ENCODE measurements around the gene EFCAB5. TPM values are rescaled to one million over a fixed set of nuclear protein-coding genes. Genes with fewer than 3 reads are reported as not detected.
"Not testable (repeated sequence)": the region's sequence is repeated elsewhere in the genome, so short reads cannot be mapped to it uniquely, and the experiment has no call there.

EFCAB5 gene
- total and polyA plus RNA-seq, 2 of the 8 experiments (the other 6 are each of a cell fraction or from before 2014, with no cell fraction given) = 0.05 to 0.34 TPM

GRCh38 chr17:29892201-29892600 is 49.2 kb upstream of the EFCAB5 start (continued):
- no peak for TF ChIP-seq PHF8 (conservative IDR thresholded peaks at IDR 0.05; ENCODE audit: low read depth, low read length)

GRCh38 chr17:29897136-29897535 is 44.3 kb upstream of the EFCAB5 start:
- WGBS, 2 experiments (ENCODE audit: extremely low coverage in 1 of 2, insufficient coverage in 1 of 2, insufficient read length in 1 of 2, insufficient replicate concordance in 2 of 2, low coverage in 1 of 2, low lambda C conversion rate in 2 of 2, missing lambda C conversion rate in 1 of 2) = 91% methylated on average over 4 of the region's 4 CpGs; no CpG with 5 or more reads in 1 of the 2 experiments
- H2BK20ac ChIP-seq (ENCODE audit: low read length); H4K8ac ChIP-seq (ENCODE audit: extremely low read depth, insufficient read depth, low read length); POLR2A ChIA-PET (ENCODE audit: partially characterized antibody); H3K23me2 ChIP-seq (ENCODE audit: low read depth, low read length); H2BK120ac ChIP-seq (replicated peaks; ENCODE audit: low read depth, low read length); H3K9me3 ChIP-seq (ENCODE audit: insufficient read depth in 2 of 2, low read depth in 1 of 2, low read length in 1 of 2); FAIRE-seq; H4K5ac ChIP-seq (ENCODE audit: insufficient read length, low read depth, low read length); H3K79me1 ChIP-seq (ENCODE audit: low read depth, low read length); H3K4me2 ChIP-seq (ENCODE audit: insufficient read depth in 1 of 2, low read depth in 2 of 2, low read length in 2 of 2); H4K91ac ChIP-seq (replicated peaks; ENCODE audit: insufficient read length, low read length); H3K23ac ChIP-seq (ENCODE audit: insufficient read length); H3K4me1 ChIP-seq (replicated peaks in 1 of 4; ENCODE audit: control insufficient read depth in 3 of 4, insufficient read depth in 4 of 4, low read length in 3 of 4); H3K79me2 ChIP-seq (ENCODE audit: control insufficient read depth in 1 of 2, insufficient read depth in 2 of 2, low read length in 2 of 2); H2BK5ac ChIP-seq (ENCODE audit: low read depth, low read length); H3K56ac ChIP-seq (replicated peaks; ENCODE audit: insufficient read length, low read depth, low read length); H3K14ac ChIP-seq (ENCODE audit: insufficient read length); H3K27ac ChIP-seq (ENCODE audit: low read depth, low read length); H3K27me3 ChIP-seq (replicated peaks in 1 of 4; ENCODE audit: control insufficient read depth in 3 of 4, extremely low read depth in 1 of 4, insufficient read depth in 3 of 4, low read length in 3 of 4); CTCF ChIA-PET (ENCODE audit: partially characterized antibody); H2AK5ac ChIP-seq (ENCODE audit: low read depth, low read length); H3K18ac ChIP-seq (ENCODE audit: extremely low read depth, low read length); H2BK15ac ChIP-seq (ENCODE audit: low read length); H3K4me3 ChIP-seq (ENCODE audit: extremely low read depth in 1 of 4, insufficient read depth in 2 of 4, low read depth in 3 of 4, low read length in 4 of 4); DNase-seq (ENCODE audit: low read depth in 1 of 2, low spot score in 2 of 2); H3K4ac ChIP-seq (replicated peaks; ENCODE audit: insufficient read length, low read depth, low read length); H2BK12ac ChIP-seq (ENCODE audit: low read depth, low read length); H2AFZ ChIP-seq (ENCODE audit: low read length); H4K20me1 ChIP-seq (replicated peaks in 1 of 2; ENCODE audit: control insufficient read depth in 1 of 2, insufficient read depth in 2 of 2, low read length in 2 of 2); H3K9ac ChIP-seq (replicated peaks in 1 of 4; ENCODE audit: extremely low read depth in 1 of 4, low read depth in 3 of 4, low read length in 3 of 4); H3K36me3 ChIP-seq (ENCODE audit: control insufficient read depth in 2 of 4, insufficient read depth in 4 of 4, low read length in 3 of 4): not testable (repeated sequence)
